PFSK-1 (cell line): ENCODE data around the gene NDST1.

Experiments
- FOXP2 ChIP-seq: optimal IDR thresholded peaks from 2 replicates; pipeline ENCODE3; 2011; ENCODE audit warnings: borderline replicate concordance, control low read depth, inconsistent platforms; ENCODE audit not compliant: insufficient read depth; ENCODE audit errors: extremely low read length, extremely low read depth
- POLR2AphosphoS5 ChIP-seq: IDR thresholded peaks from 2 replicates; pipeline ENCODE4 v1.6.1; 2012; ENCODE audit warnings: low read depth, mild to moderate bottlenecking, control low read depth, low read length, moderate library complexity
- REST ChIP-seq, 2 experiments: IDR thresholded peaks; 2 replicates each; pipeline versions ENCODE4 v1.6.1 to v1.8.0; 2011 to 2012; ENCODE audit warnings: low read depth in 2 of 2, low read length in 2 of 2, control low read depth in 1 of 2, inconsistent platforms in 1 of 2, mild to moderate bottlenecking in 1 of 2, moderate library complexity in 1 of 2; ENCODE audit not compliant: insufficient read depth in 1 of 2
- SIN3A ChIP-seq: IDR thresholded peaks from 2 replicates; pipeline ENCODE4 v1.6.1; 2012; ENCODE audit warnings: mild to moderate bottlenecking, low read length, moderate library complexity, borderline replicate concordance; ENCODE audit not compliant: insufficient read depth
- TAF1 ChIP-seq: IDR thresholded peaks from 2 replicates; pipeline ENCODE4 v1.6.1; 2012; ENCODE audit warnings: low read length, control low read depth, borderline replicate concordance; ENCODE audit not compliant: insufficient read depth

The NDST1 gene

GRCh38 chr5:150545246-150545645 is 37.3 kb downstream of the NDST1 start:
- TF ChIP-seq SIN3A (no peak), TAF1 (no peak), FOXP2 (no peak), POLR2AphosphoS5 (no peak), REST (IDR thresholded peaks at IDR 0.05; ENCODE audit: insufficient read depth in 1 of 2, low read depth in 2 of 2, low read length in 2 of 2) (no peak)

DNA sequence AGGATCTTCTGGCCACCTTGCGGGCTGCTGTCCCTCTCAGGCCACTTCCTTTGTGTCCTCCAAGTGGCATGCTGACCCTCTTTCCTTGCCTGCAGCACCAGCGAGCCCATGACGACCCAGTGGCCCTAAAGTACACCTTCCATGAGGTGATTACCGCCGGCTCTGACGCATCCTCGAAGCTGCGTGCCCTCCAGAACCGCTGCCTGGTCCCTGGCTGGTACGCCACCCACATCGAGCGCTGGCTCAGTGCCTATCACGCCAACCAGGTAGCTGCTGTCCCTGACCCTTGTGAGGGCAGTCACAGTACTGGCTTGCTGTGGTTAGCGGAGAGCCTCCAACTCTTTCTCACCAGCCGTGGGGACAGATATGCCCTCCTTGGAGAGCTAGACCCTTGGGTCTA is 40.2 kb downstream of the NDST1 start:
- TF ChIP-seq POLR2AphosphoS5 (no peak), SIN3A (no peak)

GRCh38 chr5:150549735-150550134 is 41.8 kb downstream of the NDST1 start:
- TF ChIP-seq POLR2AphosphoS5 (no peak), FOXP2 (no peak), TAF1 (no peak), REST (IDR thresholded peaks at IDR 0.05; ENCODE audit: insufficient read depth in 1 of 2, low read depth in 2 of 2, low read length in 2 of 2) (no peak), SIN3A (no peak)

DNA sequence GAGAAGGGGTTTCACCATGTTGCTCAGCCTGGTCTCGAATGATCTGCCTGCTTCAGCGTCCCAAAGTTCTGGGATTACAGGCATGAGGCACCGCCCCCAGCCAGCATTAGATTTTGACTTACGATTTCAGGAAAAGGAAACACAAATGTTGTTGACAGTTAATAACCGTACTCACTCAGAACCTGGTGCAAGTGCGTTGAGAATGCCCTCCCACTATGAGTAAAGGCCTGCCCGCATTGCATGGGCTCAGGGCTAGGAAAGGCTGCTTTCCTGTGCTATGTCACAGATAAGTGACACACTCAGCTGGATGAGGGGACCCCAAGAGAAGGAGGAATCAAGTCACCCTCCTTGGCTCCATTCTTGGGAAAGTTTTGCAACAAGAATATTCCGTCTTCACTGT is 42.4 kb downstream of the NDST1 start:
- no peak for TF ChIP-seq FOXP2
- TF ChIP-seq TAF1, result no peak
- no peak for TF ChIP-seq POLR2AphosphoS5
- TF ChIP-seq SIN3A, result no peak
- TF ChIP-seq REST (IDR thresholded peaks at IDR 0.05; ENCODE audit: insufficient read depth in 1 of 2, low read depth in 2 of 2, low read length in 2 of 2), result no peak

GRCh38 chr5:150551066-150551465 is 43.1 kb downstream of the NDST1 start:
- no peak for TF ChIP-seq FOXP2
- no peak for TF ChIP-seq POLR2AphosphoS5
- no peak for TF ChIP-seq REST (IDR thresholded peaks at IDR 0.05; ENCODE audit: insufficient read depth in 1 of 2, low read depth in 2 of 2, low read length in 2 of 2)
- TF ChIP-seq SIN3A, result no peak
- no peak for TF ChIP-seq TAF1

DNA sequence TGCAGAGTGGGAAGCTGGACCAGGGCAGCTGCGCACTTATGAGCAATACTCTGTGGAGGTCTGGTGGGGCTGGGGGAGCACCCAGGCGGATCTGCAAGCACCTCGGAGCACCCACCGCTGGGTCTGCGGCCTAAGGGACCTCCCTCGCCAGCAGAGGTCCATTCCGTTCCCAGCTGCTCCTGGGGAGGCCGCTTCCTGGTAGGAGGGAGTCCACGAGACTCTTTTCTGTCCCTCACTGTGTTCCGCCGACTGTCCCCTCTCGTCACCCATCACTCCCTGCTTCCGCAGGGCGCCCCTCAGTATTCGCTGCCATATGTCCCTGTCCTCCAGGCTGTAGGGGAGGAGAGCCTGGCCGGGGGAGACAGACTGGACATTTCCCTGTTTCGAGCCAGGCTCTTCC is 45.5 kb downstream of the NDST1 start:
- TF ChIP-seq SIN3A, result no peak
- no peak for TF ChIP-seq FOXP2
- no peak for TF ChIP-seq TAF1
- no peak for TF ChIP-seq POLR2AphosphoS5
- no peak for TF ChIP-seq REST (IDR thresholded peaks at IDR 0.05; ENCODE audit: insufficient read depth in 1 of 2, low read depth in 2 of 2, low read length in 2 of 2)
